Amygdala (tissue), 56 donors: Measurements from ENCODE around the gene CIDEB.
"Not testable (repeated sequence)": the region's sequence is repeated elsewhere in the genome, so short reads cannot be mapped to it uniquely, and the experiment has no call there.

Source experiments
- DNase-seq, 56 donors: peaks; one replicate each; lab custom pipeline; 2025; lab: John Stamatoyannopoulos, UW

The CIDEB gene

GRCh38 chr14:24307575-24308341, at the start of gene CIDEB:
Gene CIDEB, minus strand, starts transcription at chr14:24307977. Its CDS starts 119 bp downstream, at chr14:24307858.
- peak in 28 of 56 donors; percentile 6 to 75 (median 25) for DNase-seq

- no peak for DNase-seq
Measured at GRCh38 chr14:24356208-24356607, 48.4 kb upstream of the CIDEB start.

DNA sequence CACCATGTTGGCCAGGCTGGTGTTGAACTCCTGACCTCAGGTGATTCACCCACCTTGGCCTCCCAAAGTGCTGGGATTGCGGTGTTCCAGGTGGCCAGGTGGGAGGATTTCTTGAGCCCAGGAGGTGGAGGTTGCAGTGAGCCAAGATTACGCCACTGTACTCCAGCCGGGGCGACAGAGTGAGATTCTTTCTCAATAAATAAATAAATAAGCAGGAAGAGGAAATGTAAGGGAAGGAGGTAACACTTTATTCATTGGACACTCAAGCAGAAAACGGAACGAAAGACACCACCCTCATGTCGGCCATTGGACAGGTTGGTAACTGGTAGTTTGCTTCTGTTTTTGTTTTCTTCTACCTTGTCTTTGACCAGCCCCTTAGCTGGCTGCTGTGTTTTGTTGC, 47.2 kb upstream of the CIDEB start:
- DNase-seq, result no peak

DNA sequence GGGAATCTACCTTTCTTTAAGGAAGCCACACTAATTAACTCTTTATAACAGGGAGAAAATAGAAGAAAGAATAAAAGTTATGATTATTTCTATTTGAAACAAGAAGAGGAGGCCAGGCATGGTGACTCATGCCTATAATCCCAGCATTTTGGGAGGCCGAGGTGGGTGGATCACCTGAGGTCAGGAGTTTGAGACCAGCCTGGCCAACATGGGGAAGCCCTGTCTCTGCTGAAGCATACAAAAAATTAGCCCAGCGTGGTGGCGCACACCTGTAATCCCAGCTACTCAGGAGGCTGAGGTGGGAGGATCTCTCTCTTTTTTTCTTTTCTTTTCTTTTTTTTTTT, 46.7 kb upstream of the CIDEB start:
- DNase-seq, result not testable (repeated sequence)

DNA sequence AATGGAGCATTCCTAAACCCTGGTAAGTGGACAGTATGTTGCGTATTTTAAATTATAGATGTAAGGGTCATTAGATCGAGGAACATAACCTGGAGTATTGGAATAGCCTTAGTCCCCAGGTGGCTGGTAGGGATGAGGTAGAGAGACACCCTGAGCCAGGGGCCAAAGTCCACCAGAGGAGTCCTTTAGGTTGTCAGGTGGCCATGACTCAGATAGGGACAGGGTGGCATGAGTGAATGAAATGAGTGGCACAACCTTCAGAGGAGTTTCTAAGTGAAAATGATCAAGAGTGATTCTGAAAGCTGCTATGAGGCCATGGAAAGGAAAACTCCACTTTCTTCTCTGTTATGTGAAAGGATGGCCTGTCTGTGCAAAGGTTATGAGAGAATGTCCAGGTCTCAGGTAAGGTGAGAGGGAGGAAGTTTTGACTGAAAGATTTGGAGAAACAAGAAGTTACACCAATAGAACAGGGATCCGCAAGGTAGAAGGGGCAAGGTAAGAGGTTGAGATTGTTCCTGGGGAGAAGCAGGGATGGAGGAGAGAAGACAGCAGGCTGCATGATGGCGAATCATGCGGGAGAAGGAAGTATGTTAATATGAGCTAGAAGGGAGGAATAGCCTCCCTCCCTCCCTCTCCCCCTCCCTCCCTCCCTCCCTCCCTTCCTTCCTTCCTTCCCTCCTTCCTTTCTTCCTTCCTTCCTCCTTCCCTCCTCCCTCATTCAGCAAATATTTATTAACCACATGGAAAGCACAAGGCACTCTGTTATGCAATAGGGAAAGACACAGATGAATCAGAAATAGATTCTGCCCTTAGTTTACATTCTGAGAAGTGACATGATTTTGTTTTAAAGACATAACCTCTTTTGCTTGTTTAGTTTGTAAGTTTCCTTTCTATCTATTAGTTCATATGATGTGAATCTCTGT, 46.0 kb upstream of the CIDEB start:
- DNase-seq, result no peak

DNA sequence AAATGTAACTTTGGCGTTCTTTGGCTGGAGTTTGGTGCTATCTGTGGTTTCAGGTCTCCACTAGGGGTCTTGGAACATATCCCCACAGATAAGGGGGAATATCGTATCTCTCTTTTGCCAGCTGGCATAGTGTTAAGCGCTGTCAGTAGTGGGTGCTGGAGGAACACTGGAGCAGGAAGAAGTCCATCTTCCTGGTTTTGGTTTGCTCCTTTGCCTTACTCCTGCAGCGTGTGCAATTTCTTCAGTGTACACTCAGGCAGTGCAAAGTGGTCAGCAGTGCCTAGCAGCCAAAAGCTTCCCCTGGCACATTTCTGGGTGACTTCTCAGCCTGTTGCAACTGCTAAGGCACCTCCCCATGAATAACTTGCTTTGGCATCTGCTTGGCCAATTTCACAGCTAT, 43.7 kb upstream of the CIDEB start:
- DNase-seq, result no peak

DNA sequence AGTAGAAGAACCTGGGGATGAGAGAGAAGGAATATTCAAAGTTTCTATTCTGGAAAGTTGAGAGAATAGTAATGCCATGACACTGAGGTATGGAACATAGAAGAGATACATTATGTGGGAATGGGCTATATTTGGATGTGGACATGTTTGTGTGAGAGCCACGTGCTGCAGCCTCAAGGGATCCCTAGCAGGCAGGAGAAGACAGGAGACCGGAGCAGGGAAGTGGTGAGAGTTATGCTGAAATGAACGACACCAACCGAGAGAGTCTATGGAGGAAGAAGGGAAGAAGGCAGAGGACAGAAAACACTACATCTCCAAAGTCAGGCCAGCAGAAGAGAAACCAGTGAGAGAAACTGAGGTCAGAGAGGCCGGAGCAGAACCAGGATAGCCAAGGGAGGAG, 42.0 kb upstream of the CIDEB start:
- no peak for DNase-seq

- no peak for DNase-seq
Measured at GRCh38 chr14:24348186-24348585, 40.4 kb upstream of the CIDEB start.

DNA sequence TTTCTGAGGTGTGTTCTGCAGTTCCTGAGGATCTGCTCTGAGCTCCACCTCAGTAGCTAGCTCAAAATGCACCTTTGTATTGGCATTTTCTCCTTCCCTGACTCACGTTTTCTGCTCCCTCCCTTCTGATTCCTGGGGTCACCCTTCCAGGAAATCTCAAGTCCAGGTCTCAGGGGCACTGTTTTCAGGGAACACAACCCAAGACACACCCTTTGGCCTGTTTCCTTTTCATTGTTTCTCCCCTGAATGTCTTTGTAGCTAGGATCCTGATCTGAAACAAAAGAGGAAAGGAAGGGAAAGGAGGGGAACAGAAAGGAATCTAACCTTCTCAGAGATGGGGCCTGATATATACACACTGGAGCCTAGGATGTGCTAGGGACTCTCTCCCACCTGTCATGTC, 39.4 kb upstream of the CIDEB start:
- no peak for DNase-seq

GRCh38 chr14:24343795-24344660, 36.3 kb upstream of the CIDEB start:
- no peak for DNase-seq

DNA sequence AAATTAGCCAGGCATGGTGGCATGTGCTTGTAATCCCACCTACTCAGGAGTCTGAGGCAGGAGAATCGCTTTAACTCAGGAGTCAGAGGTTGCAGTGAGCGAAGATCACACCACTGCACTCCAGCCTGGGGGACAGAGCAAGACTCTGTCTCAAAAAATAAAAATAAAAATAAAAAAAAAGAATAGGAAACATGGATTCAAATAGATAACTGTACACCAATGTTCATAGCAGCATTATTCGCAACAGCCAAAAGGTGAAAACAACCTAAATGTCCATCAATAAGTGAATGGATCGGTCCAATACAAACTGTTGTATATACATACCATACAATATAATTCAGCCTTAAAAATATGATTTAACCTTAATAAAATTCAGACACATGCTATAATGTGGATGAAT, 35.1 kb upstream of the CIDEB start:
- DNase-seq, result no peak

DNA sequence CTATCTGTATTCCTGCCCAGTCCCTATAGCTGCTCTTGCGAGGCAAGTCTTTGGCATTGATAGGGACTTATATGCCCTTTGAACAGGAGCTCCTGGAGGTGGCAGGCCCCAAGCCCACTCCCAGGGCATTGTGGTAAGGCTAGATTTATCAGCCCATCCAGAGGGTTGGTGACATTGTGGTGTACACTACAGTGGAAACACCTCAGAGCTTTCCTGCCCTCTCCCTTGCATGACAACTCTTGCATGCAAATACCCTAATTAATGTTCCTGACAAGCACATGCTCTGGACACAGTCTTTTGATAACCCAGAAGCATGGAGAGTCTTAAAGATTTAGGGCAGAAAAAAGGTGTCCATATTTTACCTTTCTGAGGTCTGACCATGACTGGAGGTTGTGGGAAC, 32.8 kb upstream of the CIDEB start:
- no peak for DNase-seq

GRCh38 chr14:24339284-24340151, 31.7 kb upstream of the CIDEB start, which contains the start of gene RIPK3:
Gene RIPK3, minus strand, starts transcription at chr14:24339991. Its CDS starts 165 bp downstream, at chr14:24339826.
- DNase-seq, result no peak

GRCh38 chr14:24338843-24339242, 31.1 kb upstream of the CIDEB start:
- no peak for DNase-seq

- DNase-seq, result no peak
Measured at GRCh38 chr14:24337824-24338175, 30.0 kb upstream of the CIDEB start.

DNA sequence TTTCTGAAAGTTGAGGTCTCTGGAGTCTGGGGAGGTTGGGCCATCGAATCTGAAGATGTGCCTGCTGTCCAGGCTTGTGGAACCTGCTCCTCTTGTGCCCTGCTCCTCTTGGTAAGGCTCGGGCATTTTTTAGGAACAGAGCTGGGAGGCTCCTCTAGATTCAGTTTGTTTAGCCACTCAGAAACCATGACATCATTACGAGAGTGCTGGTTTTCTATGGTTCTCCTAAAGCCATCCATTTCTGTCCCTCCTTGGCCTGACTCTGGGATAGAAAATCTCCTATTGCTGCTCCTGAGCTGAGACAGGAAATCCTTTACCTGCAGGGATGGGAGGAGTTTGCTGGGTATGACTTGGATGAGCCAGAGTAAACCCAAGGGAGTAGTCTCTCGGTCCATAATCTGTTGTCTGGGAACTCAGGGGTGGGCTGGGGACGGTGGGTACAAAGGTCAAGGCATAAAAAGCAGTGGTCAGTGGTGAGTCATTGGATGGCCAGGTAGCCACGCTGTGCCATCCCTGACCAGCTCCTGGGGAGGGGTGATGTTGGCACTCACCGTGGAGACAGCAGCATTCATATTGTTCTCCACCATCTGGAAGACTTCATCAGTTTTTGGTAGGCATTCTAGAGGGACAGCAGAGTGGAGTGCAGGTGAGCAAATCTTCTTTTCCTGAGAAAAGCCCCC, 29.5 kb upstream of the CIDEB start:
- no peak for DNase-seq

DNA sequence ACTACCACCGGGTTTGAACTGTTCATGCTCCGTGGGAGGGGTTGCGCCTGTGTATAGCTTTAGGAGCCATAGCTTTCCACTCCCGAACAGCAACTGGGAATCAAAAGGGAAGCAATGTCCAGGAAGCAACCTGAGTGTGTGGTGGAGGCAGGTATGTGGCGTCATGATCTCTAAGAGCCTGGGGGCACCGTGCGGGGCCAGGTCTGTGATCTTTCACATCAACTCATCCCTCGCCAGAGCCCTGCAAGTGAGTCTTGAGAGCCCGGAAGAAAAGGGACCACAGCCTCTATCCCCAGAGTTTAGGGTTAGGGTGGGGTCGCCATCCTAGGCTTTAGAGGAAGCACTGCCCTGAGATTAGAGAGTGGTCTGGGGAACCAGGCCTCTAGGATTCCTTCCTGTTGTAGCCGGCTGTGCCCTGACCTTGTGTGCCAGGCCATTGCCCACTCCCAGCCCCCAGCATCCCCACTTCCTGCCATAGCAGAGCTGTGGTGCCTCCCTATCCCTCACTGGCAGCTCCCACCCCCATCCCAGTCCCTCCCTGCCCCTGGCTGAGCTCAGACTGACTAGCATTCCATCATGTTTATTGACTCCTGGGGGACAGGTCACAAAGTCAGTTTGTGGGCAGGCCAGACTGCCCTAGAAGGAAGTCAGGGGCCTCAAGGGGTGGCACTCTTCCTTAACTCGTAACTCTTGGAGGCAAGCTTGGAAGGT, 27.8 kb upstream of the CIDEB start:
- DNase-seq, result no peak

DNA sequence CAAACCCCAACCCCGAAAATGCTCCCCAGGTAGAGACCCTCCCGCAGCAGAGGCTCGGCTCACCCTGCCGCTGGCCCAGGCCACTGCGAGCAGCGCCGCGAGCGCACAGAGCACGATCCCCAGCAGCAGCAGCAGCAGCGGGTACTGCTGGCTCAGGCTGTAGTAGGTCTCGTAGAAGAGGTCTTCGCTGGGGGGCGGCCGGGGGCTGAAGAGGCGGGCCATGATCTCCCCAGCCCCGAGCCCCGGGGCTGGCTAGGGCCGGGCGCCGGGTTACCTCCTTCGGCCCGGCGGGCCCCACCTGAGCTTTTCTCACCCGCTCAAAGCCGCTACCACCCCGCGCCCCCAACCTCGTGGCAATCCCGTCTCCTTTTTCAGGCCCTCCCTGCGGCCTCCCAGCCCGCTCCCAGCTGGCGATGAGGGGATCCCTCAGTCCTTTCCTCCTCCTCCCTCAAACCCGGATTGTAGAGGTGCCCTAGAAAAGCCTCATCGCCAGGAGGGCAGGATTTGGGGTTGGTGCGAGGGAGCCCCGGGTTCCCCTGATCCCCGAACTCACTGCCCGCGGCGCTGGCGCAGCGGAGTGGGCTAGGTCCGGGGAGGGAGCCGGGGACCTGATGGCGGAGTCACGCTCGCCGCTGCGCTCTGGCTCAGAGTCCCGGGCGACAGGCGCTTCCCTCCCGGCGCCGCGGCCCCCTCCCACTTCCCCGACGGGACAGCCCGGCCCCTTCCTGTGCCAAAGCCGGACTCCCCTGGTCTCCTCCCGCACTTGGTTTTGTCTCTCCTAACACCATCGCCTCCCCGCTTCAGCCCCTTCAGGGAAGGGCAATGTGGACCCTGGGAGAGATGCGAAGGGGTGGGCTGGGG, 26.9 kb upstream of the CIDEB start, which contains the start of gene ADCY4:
TSS of gene ADCY4 (minus strand) at position 641 of the 861 bp plus-strand sequence. CDS start at position 222, 419 bp downstream.
- no peak for DNase-seq
